CD14-positive monocyte (primary cell): ENCODE data around the gene LIMS2. TPM values are rescaled to one million over a fixed set of nuclear protein-coding genes. Genes with fewer than 3 reads are reported as not detected.

Experiments used
- DNase-seq, 3 donors: peaks; one replicate each; pipeline ENCODE4 v3.0.0-alpha.2; 2011 to 2022
- H2AFZ ChIP-seq: 2 replicates; pipeline ENCODE4 v1.6.0; 2012; ENCODE audit warnings: mild to moderate bottlenecking, low read depth, low read length, inconsistent platforms; ENCODE audit not compliant: insufficient read depth, poor library complexity, severe bottlenecking
- H3K27ac ChIP-seq, 2 donors: 1 replicate in 1 of 2; 2 replicates in 1 of 2; pipeline ENCODE4 v1.5.1; 2012 to 2013; ENCODE audit warnings: low read length in 2 of 2, control low read depth in 1 of 2, inconsistent platforms in 1 of 2, low read depth in 1 of 2, mild to moderate bottlenecking in 1 of 2
- H3K27me3 ChIP-seq, 2 donors: one replicate each; pipeline versions ENCODE4 v1.6.0 to v1.6.1; 2011 to 2013; ENCODE audit warnings: low read length in 2 of 2; ENCODE audit not compliant: control insufficient read depth in 2 of 2, insufficient read depth in 2 of 2
- H3K36me3 ChIP-seq, 2 donors: replicated peaks in 1 of 2; 1 replicate in 1 of 2; 2 replicates in 1 of 2; pipeline versions ENCODE4 v1.5.1 to v1.6.1; 2012 to 2013; ENCODE audit warnings: low read length in 2 of 2, control low read depth in 1 of 2, inconsistent platforms in 1 of 2, mild to moderate bottlenecking in 1 of 2; ENCODE audit not compliant: insufficient read depth in 2 of 2, control insufficient read depth in 1 of 2
- H3K4me1 ChIP-seq, 2 donors: 1 replicate in 1 of 2; 2 replicates in 1 of 2; pipeline versions ENCODE4 v1.5.1 to v1.6.1; 2012 to 2013; ENCODE audit warnings: low read length in 2 of 2, control low read depth in 1 of 2, inconsistent platforms in 1 of 2, mild to moderate bottlenecking in 1 of 2, moderate library complexity in 1 of 2; ENCODE audit not compliant: insufficient read depth in 2 of 2, control insufficient read depth in 1 of 2
- H3K4me2 ChIP-seq: replicated peaks from 2 replicates; pipeline ENCODE3; 2012; ENCODE audit warnings: low read length, moderate library complexity, mild to moderate bottlenecking; ENCODE audit not compliant: poor library complexity, severe bottlenecking; ENCODE audit errors: extremely low read depth
- H3K4me3 ChIP-seq, 3 experiments: fragments of 200-600 bp in 1 of 3; sonication (generic) in 1 of 3; replicated peaks in 1 of 3; 1 replicate in 2 of 3; 2 replicates in 1 of 3; pipeline ENCODE4 v1.5.1; 2011 to 2013; ENCODE audit warnings: low read length in 3 of 3, mild to moderate bottlenecking in 3 of 3, control low read depth in 2 of 3, low read depth in 2 of 3, inconsistent platforms in 1 of 3, moderate library complexity in 1 of 3
- H3K79me2 ChIP-seq: 2 replicates; pipeline ENCODE4 v1.6.0; 2012; ENCODE audit warnings: mild to moderate bottlenecking, control low read depth, inconsistent platforms, low read length, moderate library complexity; ENCODE audit not compliant: insufficient read depth
- H3K9ac ChIP-seq: 2 replicates; pipeline ENCODE4 v1.6.0; 2017; ENCODE audit warnings: low read length, mild to moderate bottlenecking; ENCODE audit not compliant: insufficient read depth, poor library complexity, severe bottlenecking
- H3K9me3 ChIP-seq, 2 donors: replicated peaks in 1 of 2; 1 replicate in 1 of 2; 2 replicates in 1 of 2; pipeline versions ENCODE4 v1.5.1 to v1.6.1; 2012 to 2013; ENCODE audit warnings: low read length in 2 of 2, control low read depth in 1 of 2; ENCODE audit not compliant: control insufficient read depth in 1 of 2, insufficient read depth in 1 of 2
- H4K20me1 ChIP-seq: 2 replicates; pipeline ENCODE4 v1.6.0; 2012; ENCODE audit warnings: mild to moderate bottlenecking, low read length, control low read depth, moderate library complexity; ENCODE audit not compliant: insufficient read depth
- H3K27ac Mint-ChIP-seq, 7 donors: one replicate each; pipeline ENCODE4 v1.8.0; 2020; ENCODE audit warnings: mild to moderate bottlenecking in 7 of 7, mixed read lengths in 7 of 7, moderate library complexity in 6 of 7, inconsistent platforms in 2 of 7
- H3K27me3 Mint-ChIP-seq, 3 donors: one replicate each; pipeline ENCODE4 v1.8.0; 2021 to 2022; ENCODE audit warnings: low read depth in 3 of 3, mild to moderate bottlenecking in 3 of 3, mixed read lengths in 3 of 3, moderate library complexity in 3 of 3, inconsistent platforms in 1 of 3
- H3K36me3 Mint-ChIP-seq, 2 donors: one replicate each; pipeline ENCODE4 v1.8.0; 2020; ENCODE audit warnings: mixed read lengths in 2 of 2, inconsistent platforms in 1 of 2, mild to moderate bottlenecking in 1 of 2
- H3K4me1 Mint-ChIP-seq: one replicate; pipeline ENCODE4 v1.8.0; 2020; ENCODE audit warnings: mild to moderate bottlenecking, mixed read lengths
- H3K4me3 Mint-ChIP-seq, 2 donors: one replicate each; pipeline ENCODE4 v1.8.0; 2020; ENCODE audit warnings: mild to moderate bottlenecking in 2 of 2, mixed read lengths in 2 of 2, moderate library complexity in 1 of 2
- H3K9me3 Mint-ChIP-seq, 7 donors: one replicate each; pipeline ENCODE4 v1.8.0; 2020 to 2022; ENCODE audit warnings: mixed read lengths in 7 of 7, mild to moderate bottlenecking in 6 of 7, moderate library complexity in 6 of 7, inconsistent platforms in 2 of 7
- CTCF ChIP-seq: fragments of 200-600 bp; IDR thresholded peaks from one replicate; pipeline ENCODE4 v1.8.0; 2022; ENCODE audit warnings: antibody characterized with exemption, mild to moderate bottlenecking
- whole genome bisulfite sequencing: methylation state at CpG from one replicate; pipeline ENCODE4 v1.1.5; 2013; ENCODE audit warnings: missing lambda C conversion rate; ENCODE audit not compliant: insufficient coverage; 5-methylcytosine and 5-hydroxymethylcytosine counted together
- intact Hi-C, 2 donors: fragments of 100-400 bp; cut with micrococcal nuclease; formaldehyde crosslinking; loops; one replicate each; pipeline versions ENCODE4 v1.15.0 to v1.15.1; 2023
- polyA plus RNA-seq, 3 donors: library from polyadenylated mRNA; depleted of rRNA in 1 of 3; unstranded in 2 of 3; stranded (reverse) in 1 of 3; fragments of 300-500 nt in 2 of 3; fragments of >200 nt in 1 of 3; fragmentation: Illumina TruSeq in 2 of 3; gene quantifications; 1 replicate in 2 of 3; 2 replicates in 1 of 3; pipeline ENCODE4 v1.2.3, GENCODE V29; 2012 to 2021

Gene LIMS2
- polyA plus RNA-seq, 3 donors = 0.13 to 1.3 (median 0.23) TPM

- Histone ChIP-seq H3K4me2 (no peak overlapping the region), H3K27me3 (no peaks in the 10 kb centered on the region), H3K79me2 (no peaks in the 10 kb centered on the region), H2AFZ (no peak overlapping the region), H3K9ac (no peak overlapping the region), H4K20me1 (no peaks in the 10 kb centered on the region), H3K27ac (no peak overlapping the region), H3K4me1 (no peaks in the 10 kb centered on the region), H3K36me3 (no peaks in the 10 kb centered on the region), H3K9me3 (peaks cover 6 to 25% of the 10 kb centered on the region in 2 donors), H3K4me3 (no peak overlapping the region)
- WGBS = 98% methylated on average over 10 of the region's 11 CpGs
- Mint-ChIP-seq H3K4me1 (peaks cover 6% of the 10 kb centered on the region), H3K4me3 (no peak overlapping the region), H3K36me3 (peaks cover 0 to 11% of the 10 kb centered on the region in 2 donors), H3K27me3 (peaks cover 1 to 6% (median 1%) of the 10 kb centered on the region in 3 donors), H3K9me3 (peaks cover 16 to 29% (median 24%) of the 10 kb centered on the region in 7 donors), H3K27ac (no peak overlapping the region)
- DNase-seq = no peak
- TF ChIP-seq CTCF = no peak
- intact Hi-C loops = no loop called here
Observed at GRCh38 chr2:127611076-127611925, 64.0 kb downstream of the LIMS2 start.

- Histone ChIP-seq H3K4me2 (no peak overlapping the region), H2AFZ (no peak overlapping the region), H3K9me3 (peaks cover 6 to 25% of the 10 kb centered on the region in 2 donors), H4K20me1 (no peaks in the 10 kb centered on the region), H3K4me3 (no peak overlapping the region), H3K27me3 (no peaks in the 10 kb centered on the region), H3K79me2 (no peaks in the 10 kb centered on the region), H3K36me3 (no peaks in the 10 kb centered on the region), H3K9ac (no peak overlapping the region), H3K4me1 (no peaks in the 10 kb centered on the region), H3K27ac (no peak overlapping the region)
- no peak for TF ChIP-seq CTCF
- Mint-ChIP-seq H3K4me3 (no peak overlapping the region), H3K27ac (peak overlapping the region in 1 of 7 donors; percentile 20), H3K36me3 (peaks cover 0 to 11% of the 10 kb centered on the region in 2 donors), H3K27me3 (peaks cover under 1 to 3% (median 1%) of the 10 kb centered on the region in 3 donors), H3K4me1 (peaks cover 1% of the 10 kb centered on the region), H3K9me3 (peaks cover 16 to 29% (median 24%) of the 10 kb centered on the region in 7 donors)
- DNase-seq = no peak
- WGBS = 100% methylated on average over 1 of the region's 1 CpG
- intact Hi-C loops = no loop called here
Observed at GRCh38 chr2:127610561-127610960, 64.8 kb downstream of the LIMS2 start.
